ENCODE data around the gene ZNHIT2.

The ZNHIT2 gene

GRCh38 chr11:65148657-65149056, 31.2 kb upstream of the ZNHIT2 start:
- Histone ChIP-seq H3K27ac (replicated peaks) (no peak overlapping the region), H3K4me3 (replicated peaks; ENCODE audit: insufficient read depth, low read length) (no peak overlapping the region), H3K27me3 (ENCODE audit: insufficient read depth, poor library complexity, severe bottlenecking) (no peaks in the 10 kb centered on the region)
- no peak for DNase-seq (ENCODE audit: low read depth in 1 of 2, low spot score in 1 of 2)
- TF ChIP-seq, protein P1, sequence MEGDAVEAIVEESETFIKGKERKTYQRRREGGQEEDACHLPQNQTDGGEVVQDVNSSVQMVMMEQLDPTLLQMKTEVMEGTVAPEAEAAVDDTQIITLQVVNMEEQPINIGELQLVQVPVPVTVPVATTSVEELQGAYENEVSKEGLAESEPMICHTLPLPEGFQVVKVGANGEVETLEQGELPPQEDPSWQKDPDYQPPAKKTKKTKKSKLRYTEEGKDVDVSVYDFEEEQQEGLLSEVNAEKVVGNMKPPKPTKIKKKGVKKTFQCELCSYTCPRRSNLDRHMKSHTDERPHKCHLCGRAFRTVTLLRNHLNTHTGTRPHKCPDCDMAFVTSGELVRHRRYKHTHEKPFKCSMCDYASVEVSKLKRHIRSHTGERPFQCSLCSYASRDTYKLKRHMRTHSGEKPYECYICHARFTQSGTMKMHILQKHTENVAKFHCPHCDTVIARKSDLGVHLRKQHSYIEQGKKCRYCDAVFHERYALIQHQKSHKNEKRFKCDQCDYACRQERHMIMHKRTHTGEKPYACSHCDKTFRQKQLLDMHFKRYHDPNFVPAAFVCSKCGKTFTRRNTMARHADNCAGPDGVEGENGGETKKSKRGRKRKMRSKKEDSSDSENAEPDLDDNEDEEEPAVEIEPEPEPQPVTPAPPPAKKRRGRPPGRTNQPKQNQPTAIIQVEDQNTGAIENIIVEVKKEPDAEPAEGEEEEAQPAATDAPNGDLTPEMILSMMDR (IDR thresholded peaks at IDR 0.05; ENCODE audit: insufficient read depth, low read length), result no peak
- no peak for TF ChIP-seq POLR2AphosphoS5 (IDR thresholded peaks at IDR 0.05; ENCODE audit: low read depth)
- TF ChIP-seq SPI1 (IDR thresholded peaks at IDR 0.05; ENCODE audit: borderline replicate concordance, low read depth), result no peak
- TF ChIP-seq GABPA (IDR thresholded peaks at IDR 0.05; ENCODE audit: low read depth), result no peak
- no peak for TF ChIP-seq REST (IDR thresholded peaks at IDR 0.05; ENCODE audit: insufficient replicate concordance, low read depth)

- no peaks in the 10 kb centered on the region for H3K27me3 ChIP-seq (ENCODE audit: insufficient read depth, poor library complexity, severe bottlenecking)
- no peak for DNase-seq (ENCODE audit: low read depth in 1 of 2, low spot score in 1 of 2)
- no peak for TF ChIP-seq POLR2AphosphoS5 (IDR thresholded peaks at IDR 0.05; ENCODE audit: low read depth)
- no peak for TF ChIP-seq SPI1 (IDR thresholded peaks at IDR 0.05; ENCODE audit: borderline replicate concordance, low read depth)
- no peak for TF ChIP-seq REST (IDR thresholded peaks at IDR 0.05; ENCODE audit: insufficient replicate concordance, low read depth)
- no peak overlapping the region for H3K27ac ChIP-seq (replicated peaks)
- H3K4me3 ChIP-seq (replicated peaks; ENCODE audit: insufficient read depth, low read length), result no peak overlapping the region
Measured at GRCh38 chr11:65147352-65148075, 30.0 kb upstream of the ZNHIT2 start.

DNA sequence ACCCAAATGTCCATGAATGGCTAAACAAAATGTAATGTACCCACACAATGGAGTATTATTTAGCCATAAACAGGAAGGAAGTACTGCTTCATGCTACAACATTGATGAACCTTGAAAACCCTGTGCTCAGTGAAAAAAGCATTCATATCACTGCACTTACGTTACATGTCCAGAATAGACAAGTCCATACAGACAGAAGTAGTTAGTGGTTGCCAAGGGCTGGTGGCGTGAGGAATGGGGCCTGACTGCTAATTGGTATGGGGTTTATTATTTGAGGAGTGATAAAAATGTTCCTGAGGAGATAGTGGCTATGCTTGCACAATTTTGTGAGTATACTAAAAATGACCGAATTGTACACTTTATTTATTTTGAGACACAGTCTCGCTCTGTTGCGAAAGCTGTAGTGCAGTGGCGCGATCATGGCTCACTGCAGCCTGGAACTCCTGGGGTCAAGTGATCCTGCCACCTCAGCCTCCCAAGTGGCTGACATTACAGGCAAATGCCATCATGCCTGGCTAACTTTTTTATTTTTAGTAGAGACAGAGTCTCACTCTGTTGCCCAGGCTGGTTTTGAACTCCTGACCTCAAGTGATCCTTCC, 24.5 kb upstream of the ZNHIT2 start:
- no peak for DNase-seq (ENCODE audit: low read depth in 1 of 2, low spot score in 1 of 2)
- TF ChIP-seq POLR2AphosphoS5 (IDR thresholded peaks at IDR 0.05; ENCODE audit: low read depth) (no peak), GABPA (IDR thresholded peaks at IDR 0.05; ENCODE audit: low read depth) (no peak), SPI1 (IDR thresholded peaks at IDR 0.05; ENCODE audit: borderline replicate concordance, low read depth) (no peak)
- TF ChIP-seq, protein P1 (IDR thresholded peaks at IDR 0.05; ENCODE audit: insufficient read depth, low read length), result no peak
- Histone ChIP-seq H3K27ac (replicated peaks) (no peak overlapping the region), H3K27me3 (ENCODE audit: insufficient read depth, poor library complexity, severe bottlenecking) (no peaks in the 10 kb centered on the region), H3K4me3 (replicated peaks; ENCODE audit: insufficient read depth, low read length) (no peak overlapping the region)

DNA sequence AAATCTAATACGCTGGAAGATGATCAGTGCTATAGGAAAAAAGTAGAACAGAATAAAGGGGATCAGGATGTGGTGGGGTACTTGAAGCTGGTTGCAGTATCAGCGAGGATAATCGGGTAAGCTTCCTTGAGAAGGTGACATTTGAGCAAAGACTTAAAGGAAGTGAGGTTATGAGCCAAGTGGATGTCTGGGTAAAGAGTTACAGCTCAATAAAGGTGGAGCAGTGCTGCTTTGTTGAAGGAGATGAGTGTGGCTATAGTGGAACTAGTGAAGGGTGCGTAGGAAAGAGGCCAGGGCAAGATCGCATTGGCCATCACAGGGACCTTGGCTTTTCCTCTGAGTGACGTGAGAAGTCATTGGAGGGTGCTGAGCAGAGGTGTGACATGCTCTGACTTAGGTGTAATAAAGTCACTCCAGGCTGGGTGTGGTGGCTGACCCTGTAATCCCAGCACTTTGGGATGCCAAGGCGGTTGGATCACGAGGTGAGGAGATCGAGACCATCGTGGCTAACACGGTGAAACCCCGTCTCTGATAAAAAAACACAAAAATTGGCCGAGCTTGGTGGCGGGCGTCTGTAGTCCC, 19.1 kb upstream of the ZNHIT2 start:
- Histone ChIP-seq H3K27ac (replicated peaks) (no peak overlapping the region), H3K27me3 (ENCODE audit: insufficient read depth, poor library complexity, severe bottlenecking) (no peaks in the 10 kb centered on the region), H3K4me3 (replicated peaks; ENCODE audit: insufficient read depth, low read length) (no peak overlapping the region)
- no peak for DNase-seq (ENCODE audit: low read depth in 1 of 2, low spot score in 1 of 2)
- no peak for TF ChIP-seq REST (IDR thresholded peaks at IDR 0.05; ENCODE audit: insufficient replicate concordance, low read depth)
- TF ChIP-seq, protein P1 (IDR thresholded peaks at IDR 0.05; ENCODE audit: insufficient read depth, low read length), result no peak
- no peak for TF ChIP-seq GABPA (IDR thresholded peaks at IDR 0.05; ENCODE audit: low read depth)
- TF ChIP-seq SPI1 (IDR thresholded peaks at IDR 0.05; ENCODE audit: borderline replicate concordance, low read depth), result no peak
- no peak for TF ChIP-seq POLR2AphosphoS5 (IDR thresholded peaks at IDR 0.05; ENCODE audit: low read depth)

Data from HL-60 (cell line).